Endothelial cell (in vitro differentiated cells): ENCODE data around the gene IFNA7. TPM values are rescaled to one million over a fixed set of nuclear protein-coding genes. Genes with fewer than 3 reads are reported as not detected.
"Not testable (repeated sequence)": the region's sequence is repeated elsewhere in the genome, so short reads cannot be mapped to it uniquely, and the experiment has no call there.

Experiments
- DNase-seq: peaks from one replicate; pipeline ENCODE4 v3.0.0; 2021; ENCODE audit warnings: low spot score
- H3K27ac Mint-ChIP-seq: one replicate; pipeline ENCODE4 v1.8.0; 2021; ENCODE audit warnings: mixed read lengths, inconsistent platforms; ENCODE audit not compliant: unreplicated experiment
- H3K27me3 Mint-ChIP-seq: one replicate; pipeline ENCODE4 v1.8.0; 2021; ENCODE audit warnings: mild to moderate bottlenecking, moderate library complexity, mixed read lengths, inconsistent platforms; ENCODE audit not compliant: unreplicated experiment
- H3K36me3 Mint-ChIP-seq: one replicate; pipeline ENCODE4 v1.8.0; 2021; ENCODE audit warnings: mild to moderate bottlenecking, low read depth, mixed read lengths, inconsistent platforms; ENCODE audit not compliant: unreplicated experiment
- H3K4me1 Mint-ChIP-seq: one replicate; pipeline ENCODE4 v1.8.0; 2021; ENCODE audit warnings: mild to moderate bottlenecking, mixed read lengths, inconsistent platforms; ENCODE audit not compliant: unreplicated experiment
- H3K4me3 Mint-ChIP-seq: one replicate; pipeline ENCODE4 v1.8.0; 2021; ENCODE audit warnings: mild to moderate bottlenecking, mixed read lengths, inconsistent platforms; ENCODE audit not compliant: unreplicated experiment
- H3K9me3 Mint-ChIP-seq: one replicate; pipeline ENCODE4 v1.8.0; 2021; ENCODE audit warnings: mixed read lengths, inconsistent platforms; ENCODE audit not compliant: unreplicated experiment
- CTCF ChIP-seq: fragments of 200-600 bp; sonication (generic); IDR thresholded peaks from one replicate; pipeline ENCODE4 v1.5.0; 2021; ENCODE audit warnings: antibody characterized with exemption; ENCODE audit not compliant: unreplicated experiment
- total RNA-seq: library from RNA; stranded (reverse); fragmentation: NEBNext Ultra II Directional; extraction: Animal tissue kit (Norgen Biotek cat#: 25700); gene quantifications from one replicate; pipeline ENCODE4 v1.2.1, GENCODE V29; 2021; ENCODE audit not compliant: unreplicated experiment

The IFNA7 gene
- total RNA-seq, 1 donor from 2014 or later = not detected

DNA sequence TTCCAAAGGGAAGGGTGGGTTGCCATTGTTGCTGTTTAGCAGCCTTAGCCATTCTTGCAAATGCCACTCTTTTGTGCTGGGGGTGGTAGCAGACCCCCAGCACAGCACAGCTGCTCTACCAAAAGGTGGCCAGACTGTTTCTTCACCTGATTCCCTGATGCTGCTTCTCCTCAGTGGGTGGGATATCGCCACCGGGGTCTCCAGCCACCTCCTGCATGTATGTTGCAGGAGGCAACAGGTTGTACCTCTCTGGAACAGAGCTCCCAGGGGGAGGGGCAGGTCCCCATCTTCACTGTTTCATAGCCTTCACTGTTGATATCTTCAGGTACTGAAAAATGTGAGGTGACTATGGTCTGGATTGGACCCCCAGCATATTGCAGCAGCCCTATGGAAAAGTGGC lies 8.8 kb upstream of the IFNA7 start:
- not testable (repeated sequence) for H3K4me1 Mint-ChIP-seq, H3K9me3 Mint-ChIP-seq, DNase-seq, H3K27ac Mint-ChIP-seq, H3K27me3 Mint-ChIP-seq, H3K36me3 Mint-ChIP-seq, H3K4me3 Mint-ChIP-seq

GRCh38 chr9:21210311-21210710 lies 8.3 kb upstream of the IFNA7 start:
- Mint-ChIP-seq H3K27me3 (peaks cover 4% of the 10 kb centered on the region), H3K4me3 (no peak overlapping the region), H3K4me1 (no peaks in the 10 kb centered on the region), H3K27ac (no peak overlapping the region), H3K9me3 (no peaks in the 10 kb centered on the region), H3K36me3 (no peaks in the 10 kb centered on the region)
- TF ChIP-seq CTCF = no peak
- DNase-seq = no peak

DNA sequence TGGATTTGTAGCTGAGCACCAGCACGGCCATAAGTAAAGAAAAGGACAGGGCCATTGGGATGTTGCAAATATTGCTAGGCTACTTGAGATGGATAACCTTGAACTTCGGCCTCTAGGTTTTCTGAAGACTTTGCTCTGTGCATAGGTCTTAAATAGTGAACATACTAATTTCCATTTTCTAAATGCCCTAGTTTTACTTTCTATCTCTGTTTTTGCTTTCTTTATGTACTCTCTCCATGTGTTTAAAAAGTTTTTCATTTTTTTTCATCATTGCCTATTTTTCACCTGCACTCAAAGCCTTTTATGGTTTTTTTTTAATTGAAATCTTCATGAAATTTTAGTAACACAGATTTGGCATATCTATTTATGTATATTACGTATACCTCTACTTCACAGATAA lies 5.0 kb upstream of the IFNA7 start, which contains the start of gene IFNA10:
IFNA10 (minus strand) TSS at position 101 of the 400 bp plus-strand sequence; CDS start at position 55, 46 bp downstream.
- H3K27ac Mint-ChIP-seq, H3K27me3 Mint-ChIP-seq, H3K4me3 Mint-ChIP-seq, DNase-seq, H3K4me1 Mint-ChIP-seq, H3K36me3 Mint-ChIP-seq, H3K9me3 Mint-ChIP-seq: not testable (repeated sequence)

DNA sequence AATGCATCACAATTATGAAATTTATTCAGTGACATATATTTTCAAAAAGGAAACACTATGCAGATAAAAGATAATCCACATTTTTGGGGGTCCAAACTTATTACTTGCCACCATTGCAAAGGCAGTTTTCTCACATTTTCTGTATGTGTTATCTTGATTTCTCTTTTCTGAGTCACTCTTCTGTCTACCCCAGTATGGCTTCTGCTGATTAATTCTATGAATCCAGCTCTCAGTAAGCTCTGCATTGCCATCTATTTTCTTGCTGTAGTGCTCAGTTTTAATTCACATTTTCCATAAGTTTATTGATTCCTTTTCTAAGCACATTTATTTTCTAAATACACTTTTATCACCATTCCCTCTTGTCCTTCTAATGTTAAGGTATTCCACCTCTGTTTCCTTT lies 3.2 kb upstream of the IFNA7 start:
- no peak for DNase-seq
- H3K27me3 Mint-ChIP-seq = no peaks in the 10 kb centered on the region
- H3K27ac Mint-ChIP-seq = no peak overlapping the region
- H3K9me3 Mint-ChIP-seq = no peaks in the 10 kb centered on the region
- no peaks in the 10 kb centered on the region for H3K36me3 Mint-ChIP-seq
- no peak overlapping the region for H3K4me3 Mint-ChIP-seq
- TF ChIP-seq CTCF = no peak
- H3K4me1 Mint-ChIP-seq = no peaks in the 10 kb centered on the region

GRCh38 chr9:21194867-21195776 lies 6.9 kb downstream of the IFNA7 start:
- H3K36me3 Mint-ChIP-seq, H3K4me1 Mint-ChIP-seq, H3K9me3 Mint-ChIP-seq, H3K4me3 Mint-ChIP-seq, H3K27me3 Mint-ChIP-seq: not testable (repeated sequence)
- peak; percentile 46 for TF ChIP-seq CTCF
- DNase-seq = peak; percentile 56
- peak overlapping the region; percentile 42 for H3K27ac Mint-ChIP-seq

- H3K27ac Mint-ChIP-seq, H3K4me3 Mint-ChIP-seq, H3K9me3 Mint-ChIP-seq, H3K4me1 Mint-ChIP-seq, H3K36me3 Mint-ChIP-seq, DNase-seq, H3K27me3 Mint-ChIP-seq: not testable (repeated sequence)
Measured at GRCh38 chr9:21187487-21187886, 14.5 kb downstream of the IFNA7 start, which contains the start of gene IFNA4. IFNA4 (minus strand) TSS chr9:21187587; CDS start chr9:21187531, 56 bp downstream.

- not testable (repeated sequence) for H3K4me1 Mint-ChIP-seq, H3K36me3 Mint-ChIP-seq, H3K27ac Mint-ChIP-seq, H3K27me3 Mint-ChIP-seq, H3K4me3 Mint-ChIP-seq, H3K9me3 Mint-ChIP-seq
- DNase-seq = peak; percentile 24
Measured at GRCh38 chr9:21182810-21183736, 18.9 kb downstream of the IFNA7 start.
